MM.1S (cell line): ENCODE measurements around the gene PCYT2.

Source experiments
- DNase-seq: peaks from one replicate; pipeline ENCODE4 v3.0.0-alpha.2; 2015
- H2AFZ ChIP-seq: fragments of 300-600 bp; sonication (generic); 2 replicates; pipeline ENCODE4 v1.6.0; 2016; ENCODE audit warnings: antibody characterized with exemption, low read length
- H3F3A ChIP-seq: fragments of 300-600 bp; sonication (generic); 2 replicates; pipeline ENCODE4 v1.6.1; 2016; ENCODE audit warnings: mild to moderate bottlenecking, antibody characterized with exemption, low read length, moderate library complexity, mixed read lengths; ENCODE audit not compliant: insufficient read depth
- H3K27ac ChIP-seq: fragments of 300-600 bp; sonication (generic); 2 replicates; pipeline ENCODE4 v1.5.1; 2016; ENCODE audit warnings: mild to moderate bottlenecking, low read length
- H3K27me3 ChIP-seq: fragments of 300-600 bp; sonication (generic); replicated peaks from 2 replicates; pipeline ENCODE4 v1.6.0; 2016; ENCODE audit warnings: low read length; ENCODE audit not compliant: insufficient read depth
- H3K36me3 ChIP-seq: fragments of 300-600 bp; sonication (generic); replicated peaks from 2 replicates; pipeline ENCODE4 v1.6.1; 2016; ENCODE audit warnings: mild to moderate bottlenecking, low read length, mixed read lengths; ENCODE audit not compliant: insufficient read depth
- H3K4me1 ChIP-seq: fragments of 300-600 bp; sonication (generic); 2 replicates; pipeline ENCODE4 v1.6.1; 2016; ENCODE audit warnings: low read length, mixed read lengths
- H3K4me2 ChIP-seq: fragments of 300-600 bp; sonication (generic); 2 replicates; pipeline ENCODE4 v1.6.0; 2016; ENCODE audit warnings: low read depth, low read length
- H3K4me3 ChIP-seq: fragments of 300-600 bp; sonication (generic); 2 replicates; pipeline ENCODE4 v1.5.1; 2016; ENCODE audit warnings: low read length, mixed read lengths
- H3K79me2 ChIP-seq: fragments of 300-600 bp; sonication (generic); 2 replicates; pipeline ENCODE4 v1.6.1; 2016; ENCODE audit warnings: mixed run types, low read length, mixed read lengths
- H3K9ac ChIP-seq: fragments of 300-600 bp; sonication (generic); 2 replicates; pipeline ENCODE4 v1.6.1; 2016; ENCODE audit warnings: low read length, mixed read lengths
- H3K9me2 ChIP-seq: fragments of 300-600 bp; sonication (generic); replicated peaks from 2 replicates; pipeline ENCODE4 v1.6.1; 2016; ENCODE audit warnings: mild to moderate bottlenecking, low read length, mixed read lengths; ENCODE audit not compliant: insufficient read depth
- H3K9me3 ChIP-seq: fragments of 300-600 bp; sonication (generic); replicated peaks from 2 replicates; pipeline ENCODE4 v1.6.1; 2016; ENCODE audit warnings: mild to moderate bottlenecking, low read length, mixed read lengths; ENCODE audit not compliant: insufficient read depth
- H4K20me1 ChIP-seq: fragments of 300-600 bp; sonication (generic); 2 replicates; pipeline ENCODE4 v1.6.1; 2016; ENCODE audit warnings: mild to moderate bottlenecking, low read length, moderate library complexity, mixed read lengths; ENCODE audit not compliant: insufficient read depth
- EZH2 ChIP-seq: fragments of 300-600 bp; sonication (generic); optimal IDR thresholded peaks from 2 replicates; pipeline ENCODE3; 2017; ENCODE audit warnings: low read depth, mild to moderate bottlenecking, antibody characterized with exemption, low read length, mixed read lengths
- EZH2phosphoT487 ChIP-seq: fragments of 300-600 bp; sonication (generic); IDR thresholded peaks from 2 replicates; pipeline ENCODE4 v1.6.1; 2018; ENCODE audit warnings: antibody characterized with exemption, low read length
- TF ChIP-seq, protein P1 (sequence below): fragments of 300-600 bp; sonication (generic); IDR thresholded peaks from 2 replicates; pipeline ENCODE4 v1.5.1; 2016; ENCODE audit warnings: antibody characterized with exemption, low read length, mixed read lengths

PCYT2 gene

GRCh38 chr17:81870981-81871386 is 40.2 kb downstream of the PCYT2 start, which contains the start of gene ARHGDIA:
Gene ARHGDIA, minus strand, starts transcription at chr17:81871337. Its CDS starts 1,407 bp downstream, at chr17:81869930.
- Histone ChIP-seq H3K36me3 (peaks cover 13% of the 10 kb centered on the region), H3K27me3 (no peaks in the 10 kb centered on the region), H3K9ac (peak within 1 kb of the TSS; percentile 100), H3K4me1 (peaks cover 6% of the 10 kb centered on the region; the same call in 1 of the 2 replicates), H3K9me2 (no peaks in the 10 kb centered on the region), H3K27ac (peak within 1 kb of the TSS; percentile 86), H3K4me3 (peak within 1 kb of the TSS; percentile 95), H3F3A (peaks cover 51% of the 10 kb centered on the region), H2AFZ (peak within 1 kb of the TSS; percentile 80), H3K4me2 (peak within 1 kb of the TSS; percentile 96), H3K9me3 (no peaks in the 10 kb centered on the region), H3K79me2 (peaks cover 47% of the 10 kb centered on the region), H4K20me1 (no peaks in the 10 kb centered on the region; the same call in 1 of the 2 replicates)
- no peak for DNase-seq
- TF ChIP-seq EZH2, result no peak
- no peak for TF ChIP-seq EZH2phosphoT487
- TF ChIP-seq, protein P1, sequence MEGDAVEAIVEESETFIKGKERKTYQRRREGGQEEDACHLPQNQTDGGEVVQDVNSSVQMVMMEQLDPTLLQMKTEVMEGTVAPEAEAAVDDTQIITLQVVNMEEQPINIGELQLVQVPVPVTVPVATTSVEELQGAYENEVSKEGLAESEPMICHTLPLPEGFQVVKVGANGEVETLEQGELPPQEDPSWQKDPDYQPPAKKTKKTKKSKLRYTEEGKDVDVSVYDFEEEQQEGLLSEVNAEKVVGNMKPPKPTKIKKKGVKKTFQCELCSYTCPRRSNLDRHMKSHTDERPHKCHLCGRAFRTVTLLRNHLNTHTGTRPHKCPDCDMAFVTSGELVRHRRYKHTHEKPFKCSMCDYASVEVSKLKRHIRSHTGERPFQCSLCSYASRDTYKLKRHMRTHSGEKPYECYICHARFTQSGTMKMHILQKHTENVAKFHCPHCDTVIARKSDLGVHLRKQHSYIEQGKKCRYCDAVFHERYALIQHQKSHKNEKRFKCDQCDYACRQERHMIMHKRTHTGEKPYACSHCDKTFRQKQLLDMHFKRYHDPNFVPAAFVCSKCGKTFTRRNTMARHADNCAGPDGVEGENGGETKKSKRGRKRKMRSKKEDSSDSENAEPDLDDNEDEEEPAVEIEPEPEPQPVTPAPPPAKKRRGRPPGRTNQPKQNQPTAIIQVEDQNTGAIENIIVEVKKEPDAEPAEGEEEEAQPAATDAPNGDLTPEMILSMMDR, result no peak

DNA sequence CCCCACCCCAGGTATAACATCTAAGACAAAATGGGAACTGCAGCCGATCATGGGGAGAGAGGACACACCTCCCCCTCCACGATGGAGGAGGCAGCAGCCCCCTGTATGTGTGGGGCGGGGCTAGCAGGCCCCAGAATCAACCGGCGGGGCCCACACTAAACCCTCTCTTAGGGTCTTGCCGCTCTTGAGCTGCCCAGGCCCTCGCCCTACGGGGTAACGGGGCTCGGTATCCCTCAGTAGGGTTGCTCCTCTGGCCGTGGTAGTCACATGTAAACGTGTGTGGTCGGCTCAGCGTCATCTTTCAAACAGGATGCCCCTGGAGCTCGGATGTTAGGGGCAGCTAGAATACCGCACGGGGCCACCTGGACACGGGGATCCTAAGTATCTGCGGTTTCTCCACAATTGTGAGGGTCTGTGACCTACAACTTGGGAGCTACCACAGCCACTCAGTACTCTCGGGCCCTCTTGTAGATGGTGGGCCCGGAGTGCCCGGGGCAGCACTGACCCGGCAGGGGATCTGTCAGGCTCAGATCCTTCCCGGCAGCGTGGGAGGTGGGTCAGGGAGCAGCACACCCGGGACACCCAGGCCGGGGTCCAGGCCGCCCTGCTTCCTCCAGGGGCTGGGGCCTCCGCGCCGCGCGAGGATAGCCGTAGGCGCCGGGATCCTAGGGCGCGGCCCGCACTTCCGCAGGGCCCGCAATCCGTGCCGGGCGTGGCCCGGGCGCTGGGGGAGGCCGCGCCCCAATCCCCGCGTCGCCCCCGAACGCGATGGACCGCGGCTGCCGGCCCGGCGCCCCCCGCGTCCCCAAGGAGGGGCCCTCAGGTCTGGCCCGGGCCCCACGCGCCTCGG is 40.8 kb downstream of the PCYT2 start:
- peak; percentile 47 for DNase-seq
- no peaks in the 10 kb centered on the region for H3K9me2 ChIP-seq
- peak overlapping the region; percentile 97 for H3K9ac ChIP-seq
- peaks cover 6% of the 10 kb centered on the region; the same call in 1 of the 2 replicates for H3K4me1 ChIP-seq
- H3K27me3 ChIP-seq, result no peaks in the 10 kb centered on the region
- no peak overlapping the region for H2AFZ ChIP-seq
- H3K27ac ChIP-seq, result peak overlapping the region; percentile 83
- no peaks in the 10 kb centered on the region; the same call in 1 of the 2 replicates for H4K20me1 ChIP-seq
- peak overlapping the region; percentile 75 for H3K4me2 ChIP-seq
- H3K9me3 ChIP-seq, result no peaks in the 10 kb centered on the region
- peaks cover 52% of the 10 kb centered on the region for H3K79me2 ChIP-seq
- H3K36me3 ChIP-seq, result peaks cover 13% of the 10 kb centered on the region
- peaks cover 57% of the 10 kb centered on the region for H3F3A ChIP-seq
- peak overlapping the region; percentile 86 for H3K4me3 ChIP-seq
- TF ChIP-seq, protein P1, result no peak
- no peak for TF ChIP-seq EZH2phosphoT487
- TF ChIP-seq EZH2, result no peak

DNA sequence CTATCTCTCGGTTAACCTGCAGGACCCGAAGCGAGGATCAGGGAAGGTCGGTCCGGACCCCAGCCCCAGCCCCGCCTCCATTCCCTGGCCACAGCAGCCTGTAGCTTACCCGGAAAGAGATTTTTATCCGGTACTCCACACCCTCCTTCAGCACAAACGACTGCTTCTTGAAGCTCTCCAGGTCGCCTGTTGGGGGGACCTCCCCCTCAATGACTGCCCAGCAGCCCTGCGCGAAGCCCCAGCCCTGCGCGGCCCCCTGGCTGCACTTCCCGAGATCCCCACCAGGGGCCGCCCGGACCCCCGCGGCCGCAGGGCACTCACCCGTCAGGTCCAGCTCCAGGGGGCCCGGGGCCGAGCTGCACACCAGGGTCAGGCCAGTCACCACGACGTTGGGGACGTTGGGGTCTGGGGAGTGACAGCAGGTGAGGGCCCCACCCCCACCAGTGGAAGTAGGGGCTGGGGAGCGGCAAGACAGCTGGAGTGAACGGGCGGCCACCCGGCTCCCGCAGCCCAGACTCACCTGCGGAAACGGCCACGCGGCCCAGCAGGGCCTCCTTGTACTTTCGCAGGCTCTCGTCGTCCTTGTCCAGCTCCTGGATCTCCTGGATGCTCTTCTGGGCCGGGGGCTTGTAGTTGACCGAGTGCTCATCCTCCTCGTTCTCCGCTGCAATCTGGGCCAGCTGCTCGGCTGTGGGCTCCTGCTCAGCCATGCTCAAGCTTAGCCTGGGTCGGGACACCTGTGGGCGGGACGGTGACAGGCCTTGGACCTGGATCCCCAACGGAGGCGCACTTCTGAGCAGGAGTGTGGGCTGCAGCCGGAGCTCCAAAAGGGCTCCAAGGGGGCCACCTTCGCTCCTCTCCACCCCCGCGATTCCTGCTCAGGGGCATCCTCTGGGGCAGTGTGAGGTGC is 41.7 kb downstream of the PCYT2 start:
- no peak for DNase-seq
- Histone ChIP-seq H3K9ac (peak overlapping the region; percentile 97), H3F3A (peaks cover 58% of the 10 kb centered on the region), H3K79me2 (peaks cover 59% of the 10 kb centered on the region), H3K4me2 (peak overlapping the region; percentile 75), H3K9me2 (no peaks in the 10 kb centered on the region), H3K27ac (peak overlapping the region; percentile 83; the same call in 1 of the 2 replicates), H3K9me3 (no peaks in the 10 kb centered on the region), H4K20me1 (no peaks in the 10 kb centered on the region; the same call in 1 of the 2 replicates), H3K27me3 (no peaks in the 10 kb centered on the region), H3K4me1 (peaks cover 6% of the 10 kb centered on the region; the same call in 1 of the 2 replicates), H3K36me3 (peaks cover 13% of the 10 kb centered on the region), H3K4me3 (peak overlapping the region; percentile 86), H2AFZ (no peak overlapping the region)
- no peak for TF ChIP-seq EZH2
- TF ChIP-seq, protein P1, result peak; percentile 52
